Sigmoid colon (tissue), 7 donors: Measurements from ENCODE around the gene TFEB. TPM values are rescaled to one million over a fixed set of nuclear protein-coding genes. Genes with fewer than 3 reads are reported as not detected.

ENCODE experiments used
- DNase-seq: peaks from one replicate; pipeline ENCODE4 v3.0.0-alpha.2; 2019
- H3K27ac ChIP-seq, 4 donors: fragments of 200-600 bp; sonication (generic); one replicate each; pipeline ENCODE4 v1.5.1; 2016 to 2019; ENCODE audit warnings: mild to moderate bottlenecking in 1 of 4
- H3K27me3 ChIP-seq, 3 donors: fragments of 200-600 bp; sonication (generic); one replicate each; pipeline ENCODE4 v1.5.1; 2019; ENCODE audit warnings: mild to moderate bottlenecking in 1 of 3
- H3K36me3 ChIP-seq, 4 donors: fragments of 200-600 bp; sonication (generic); one replicate each; pipeline ENCODE4 v1.5.1; 2016 to 2019
- H3K4me1 ChIP-seq, 4 donors: fragments of 200-600 bp; sonication (generic); one replicate each; pipeline ENCODE4 v1.5.1; 2017 to 2019
- H3K4me3 ChIP-seq, 4 donors: fragments of 200-600 bp; sonication (generic); one replicate each; pipeline ENCODE4 v1.5.1; 2017 to 2019; ENCODE audit warnings: mild to moderate bottlenecking in 2 of 4, moderate library complexity in 1 of 4
- H3K9me3 ChIP-seq, 4 donors: fragments of 200-600 bp in 3 of 4; sonication (generic) in 3 of 4; one replicate each; pipeline versions ENCODE4 v1.5.1 to v1.6.1; 2013 to 2019
- EP300 ChIP-seq, 4 donors: sonication (generic); formaldehyde crosslinking; IDR thresholded peaks; one replicate each; pipeline ENCODE4 v1.6.1; 2017; ENCODE audit warnings: antibody characterized with exemption in 4 of 4
- POLR2A ChIP-seq, 2 donors: fragments of 450-650 bp; IDR thresholded peaks; one replicate each; pipeline ENCODE4 v1.6.1; 2016; ENCODE audit warnings: antibody characterized with exemption in 2 of 2, mild to moderate bottlenecking in 2 of 2, moderate library complexity in 2 of 2
- POLR2AphosphoS5 ChIP-seq, 4 donors: sonication (generic); formaldehyde crosslinking; IDR thresholded peaks; one replicate each; pipeline ENCODE4 v1.6.1; 2017; ENCODE audit warnings: antibody characterized with exemption in 4 of 4
- WGBS, 2 donors: extraction: QIAGEN DNeasy Blood & Tissue Kit; methylation state at CpG; one replicate each; pipeline ENCODE4 v1.1.7; 2013; 5-methylcytosine and 5-hydroxymethylcytosine counted together
- intact Hi-C: fragments of 100-400 bp; cut with DNase I; formaldehyde crosslinking; loops from one replicate; pipeline ENCODE4 v1.15.1; 2023
- polyA plus RNA-seq, 3 donors: library from polyadenylated mRNA; stranded (reverse); fragments of 200-250 nt; gene quantifications; one replicate each; pipeline ENCODE4 v1.2.3, GENCODE V29; 2013
- total RNA-seq, 4 donors: library from RNA; depleted of rRNA; stranded (reverse); fragments of >200 nt; gene quantifications; one replicate each; pipeline ENCODE4 v1.1.0, GENCODE V29; 2016
- TF ChIP-seq, protein P1 (sequence below), 4 experiments: fragments of 450-650 bp in 3 of 4; fragments of 200-600 bp in 1 of 4; IDR thresholded peaks; one replicate each; pipeline ENCODE4 v1.5.1; 2016 to 2019; ENCODE audit warnings: antibody characterized with exemption in 4 of 4, mild to moderate bottlenecking in 3 of 4, moderate library complexity in 2 of 4
- donor health status: healthy with polysubstance abuse.
- donor health status: Bipolar disorder and iron deficiency.
- donor health status: healthy.

The TFEB gene
- total and polyA plus RNA-seq, 7 donors = 21.0 to 40.9 (median 28.2) TPM

DNA sequence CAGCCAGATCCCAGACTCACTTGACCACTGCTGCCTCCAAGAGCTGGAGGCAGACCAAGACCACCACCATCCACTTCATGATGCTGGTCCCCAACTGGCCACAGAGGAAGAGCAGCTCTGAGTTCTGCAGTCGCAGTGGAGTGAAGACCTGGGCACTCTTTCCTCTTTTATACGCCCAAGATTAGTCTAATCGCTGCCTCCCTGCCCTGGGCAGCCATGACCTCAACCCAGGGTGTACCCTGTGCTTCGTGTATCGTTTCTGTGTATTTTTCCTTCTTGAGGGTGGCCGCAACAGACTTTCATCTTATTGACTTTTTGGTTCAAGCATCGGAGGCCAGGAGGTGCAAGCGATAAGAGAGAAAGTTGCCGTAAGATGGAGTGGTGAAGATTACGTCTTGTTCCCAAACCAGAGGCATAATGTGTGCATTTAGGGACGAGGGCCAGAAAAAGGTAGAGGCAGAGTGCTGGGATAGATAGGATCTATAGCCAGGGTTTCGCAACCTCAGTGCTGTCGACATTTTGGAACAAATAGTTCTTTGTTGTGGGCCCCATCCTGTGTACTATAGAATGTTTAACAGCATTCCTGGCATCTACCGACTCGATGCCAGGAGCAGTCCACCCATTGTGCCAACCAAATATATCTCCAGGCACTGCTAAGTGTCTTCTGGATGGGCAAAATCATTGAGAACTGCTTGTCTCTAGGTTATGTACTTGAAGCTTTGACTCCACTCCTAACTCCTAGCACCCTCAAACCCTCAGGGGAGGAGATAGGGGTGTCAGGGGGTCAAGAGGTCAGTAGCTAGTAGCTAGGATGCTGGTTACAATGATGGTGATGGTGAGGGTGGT lies 12.1 kb upstream of the TFEB start, which contains the start of gene PGC:
Gene PGC, minus strand, starts transcription at position 142 of the 846 bp plus-strand sequence. Its CDS starts 63 bp downstream, at position 79.
- no peak within 1 kb of the TSS for H3K27ac ChIP-seq
- intact Hi-C loops = no loop called here
- no peaks in the 10 kb centered on the region for H3K27me3 ChIP-seq
- H3K4me3 ChIP-seq = no peak within 1 kb of the TSS
- WGBS, 2 donors = 80 to 89% methylated on average over 15 of the region's 15 CpGs
- DNase-seq = no peak
- H3K4me1 ChIP-seq = no peaks in the 10 kb centered on the region
- no peaks in the 10 kb centered on the region for H3K9me3 ChIP-seq
- H3K36me3 ChIP-seq = no peaks in the 10 kb centered on the region
- TF ChIP-seq, protein P1, sequence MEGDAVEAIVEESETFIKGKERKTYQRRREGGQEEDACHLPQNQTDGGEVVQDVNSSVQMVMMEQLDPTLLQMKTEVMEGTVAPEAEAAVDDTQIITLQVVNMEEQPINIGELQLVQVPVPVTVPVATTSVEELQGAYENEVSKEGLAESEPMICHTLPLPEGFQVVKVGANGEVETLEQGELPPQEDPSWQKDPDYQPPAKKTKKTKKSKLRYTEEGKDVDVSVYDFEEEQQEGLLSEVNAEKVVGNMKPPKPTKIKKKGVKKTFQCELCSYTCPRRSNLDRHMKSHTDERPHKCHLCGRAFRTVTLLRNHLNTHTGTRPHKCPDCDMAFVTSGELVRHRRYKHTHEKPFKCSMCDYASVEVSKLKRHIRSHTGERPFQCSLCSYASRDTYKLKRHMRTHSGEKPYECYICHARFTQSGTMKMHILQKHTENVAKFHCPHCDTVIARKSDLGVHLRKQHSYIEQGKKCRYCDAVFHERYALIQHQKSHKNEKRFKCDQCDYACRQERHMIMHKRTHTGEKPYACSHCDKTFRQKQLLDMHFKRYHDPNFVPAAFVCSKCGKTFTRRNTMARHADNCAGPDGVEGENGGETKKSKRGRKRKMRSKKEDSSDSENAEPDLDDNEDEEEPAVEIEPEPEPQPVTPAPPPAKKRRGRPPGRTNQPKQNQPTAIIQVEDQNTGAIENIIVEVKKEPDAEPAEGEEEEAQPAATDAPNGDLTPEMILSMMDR (IDR thresholded peaks at IDR 0.05) = no peak
- TF ChIP-seq POLR2AphosphoS5 (IDR thresholded peaks at IDR 0.05) = no peak
- no peak for TF ChIP-seq EP300 (IDR thresholded peaks at IDR 0.05)
- no peak for TF ChIP-seq POLR2A (IDR thresholded peaks at IDR 0.05)

DNA sequence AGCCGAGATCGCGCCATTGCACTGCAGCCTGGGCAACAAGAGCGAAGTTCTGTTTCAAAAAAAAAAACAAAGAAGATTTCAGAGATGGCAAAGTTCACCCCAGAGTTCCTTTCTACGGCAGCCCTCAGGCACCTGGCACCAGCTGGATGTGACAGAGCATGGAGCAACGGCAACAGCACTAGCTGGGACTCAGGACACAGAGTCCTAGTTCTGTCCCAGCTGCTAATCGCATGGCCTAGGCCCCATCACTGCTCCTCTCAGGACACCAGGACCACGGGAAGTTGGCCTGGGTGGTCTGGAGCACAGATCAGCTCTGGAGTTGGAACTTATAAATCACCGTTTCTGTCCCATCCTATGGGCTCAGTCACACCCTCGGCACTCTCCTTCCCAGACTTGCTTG lies 10.7 kb upstream of the TFEB start:
- Histone ChIP-seq H3K36me3 (no peaks in the 10 kb centered on the region), H3K9me3 (no peaks in the 10 kb centered on the region), H3K27me3 (no peaks in the 10 kb centered on the region), H3K4me3 (no peak overlapping the region), H3K4me1 (no peaks in the 10 kb centered on the region), H3K27ac (no peak overlapping the region)
- TF ChIP-seq EP300 (IDR thresholded peaks at IDR 0.05) = no peak
- no peak for TF ChIP-seq POLR2AphosphoS5 (IDR thresholded peaks at IDR 0.05)
- TF ChIP-seq POLR2A (IDR thresholded peaks at IDR 0.05) = no peak
- TF ChIP-seq, protein P1 (IDR thresholded peaks at IDR 0.05) = no peak
- DNase-seq = no peak
- 92 to 93% methylated on average over 10 of the region's 10 CpGs for WGBS, 2 donors
- intact Hi-C loops = no loop called here

DNA sequence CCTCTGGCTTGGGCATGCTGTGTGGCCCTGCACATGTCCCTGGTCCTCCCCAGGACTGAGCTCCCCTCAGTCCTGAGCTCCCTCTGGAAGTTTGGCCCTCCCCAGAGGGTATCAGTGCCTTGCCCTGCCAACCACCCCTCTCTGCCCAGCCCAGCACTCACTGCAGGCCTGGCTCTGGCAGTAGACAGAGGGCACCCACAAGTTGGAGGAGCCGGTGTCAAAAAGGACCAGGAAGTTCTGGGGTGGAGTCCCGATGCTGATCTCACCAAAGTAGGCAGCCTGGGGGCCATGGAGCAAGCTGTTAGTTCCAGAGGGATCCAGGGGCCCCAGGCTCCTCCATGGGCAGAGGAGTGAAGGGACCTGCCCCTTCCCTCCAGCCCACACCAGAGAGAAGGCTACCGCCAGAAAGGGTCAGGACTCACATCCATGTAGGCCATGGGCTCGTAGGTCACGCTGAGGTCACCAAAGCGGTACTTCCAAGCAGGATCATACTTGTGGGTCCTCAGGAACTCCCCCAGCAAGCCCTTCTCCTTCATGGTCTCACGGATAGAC lies 8.9 kb upstream of the TFEB start:
- Histone ChIP-seq H3K27me3 (no peaks in the 10 kb centered on the region), H3K27ac (no peak overlapping the region), H3K9me3 (no peaks in the 10 kb centered on the region), H3K4me3 (no peak overlapping the region), H3K4me1 (no peaks in the 10 kb centered on the region), H3K36me3 (no peaks in the 10 kb centered on the region)
- DNase-seq = no peak
- no peak for TF ChIP-seq EP300 (IDR thresholded peaks at IDR 0.05)
- TF ChIP-seq POLR2AphosphoS5 (IDR thresholded peaks at IDR 0.05) = no peak
- no peak for TF ChIP-seq POLR2A (IDR thresholded peaks at IDR 0.05)
- TF ChIP-seq, protein P1 (IDR thresholded peaks at IDR 0.05) = no peak
- WGBS, 2 donors = 89 to 93% methylated on average over 7 of the region's 7 CpGs
- intact Hi-C loops = no loop called here

DNA sequence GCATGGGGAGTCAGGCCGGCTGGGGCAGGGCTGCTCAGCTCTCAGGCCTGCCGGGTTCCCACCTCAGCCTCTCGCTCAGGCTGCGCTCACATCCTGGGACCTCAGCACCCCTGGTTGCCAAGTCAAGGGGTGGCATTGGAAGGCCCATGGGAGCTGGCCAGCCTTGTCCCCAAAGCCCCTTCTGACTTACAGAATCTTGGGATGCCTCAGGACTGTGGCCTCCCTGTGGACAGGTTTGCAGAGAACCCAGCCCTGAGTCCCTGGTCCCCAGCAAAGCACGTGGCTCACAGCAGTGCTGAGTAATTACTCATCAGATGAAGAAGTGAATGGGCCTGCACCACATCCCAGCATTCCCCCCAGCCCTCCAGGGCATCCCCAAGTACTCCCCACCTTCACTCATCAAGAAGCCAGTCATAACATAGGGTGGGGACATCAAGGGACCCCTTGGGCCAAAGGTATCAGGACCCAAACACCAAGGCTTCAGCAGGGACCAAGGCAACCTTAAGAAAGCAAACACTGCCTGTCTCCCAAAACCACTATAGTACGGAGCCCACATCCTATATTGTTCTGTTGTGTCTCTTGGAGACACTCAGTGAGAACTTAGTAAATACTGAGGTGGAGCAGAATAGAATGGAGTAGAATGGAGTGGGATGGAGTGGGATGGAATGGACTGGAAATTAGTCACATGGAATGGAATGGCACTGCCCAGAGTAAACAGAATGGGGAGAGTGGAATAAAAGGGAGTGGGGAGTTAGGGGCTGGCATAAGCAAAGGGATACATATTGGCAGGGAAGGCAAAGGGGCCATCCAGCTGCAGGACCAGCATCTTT lies 8.2 kb upstream of the TFEB start:
- Histone ChIP-seq H3K4me3 (no peak overlapping the region), H3K27me3 (no peaks in the 10 kb centered on the region), H3K4me1 (no peaks in the 10 kb centered on the region), H3K9me3 (no peaks in the 10 kb centered on the region), H3K36me3 (no peaks in the 10 kb centered on the region), H3K27ac (no peak overlapping the region)
- TF ChIP-seq POLR2A (IDR thresholded peaks at IDR 0.05) (no peak), POLR2AphosphoS5 (IDR thresholded peaks at IDR 0.05) (no peak), EP300 (IDR thresholded peaks at IDR 0.05) (no peak)
- TF ChIP-seq, protein P1 (IDR thresholded peaks at IDR 0.05) = no peak
- WGBS, 2 donors = 92 to 95% methylated on average over 6 of the region's 6 CpGs
- intact Hi-C loops = no loop called here
- DNase-seq = no peak
